K562 (cell line): ENCODE data around the gene NYAP1. TPM values are rescaled to one million over a fixed set of nuclear protein-coding genes. Genes with fewer than 3 reads are reported as not detected.

Experiments used
- BCL6 ChIP-seq: fragments of 250-450 bp; sonication (Bioruptor Pico); IDR thresholded peaks from 2 replicates; pipeline ENCODE4 v1.4.0; 2020
- CHD4 ChIP-seq: fragments of 200-600 bp; sonication (generic); IDR thresholded peaks from 3 replicates; pipeline ENCODE4 v1.6.1; 2012; ENCODE audit warnings: low read depth, mild to moderate bottlenecking, mixed read lengths, low read length, inconsistent platforms; ENCODE audit not compliant: insufficient read depth, insufficient replicate concordance, poor library complexity, severe bottlenecking
- CREB1 ChIP-seq, 2 experiments: sonication (generic) in 1 of 2; formaldehyde crosslinking in 1 of 2; IDR thresholded peaks; 2 replicates each; pipeline versions ENCODE4 v1.6.1 to v1.8.0; 2012 to 2022; ENCODE audit warnings: inconsistent platforms in 1 of 2, mild to moderate bottlenecking in 1 of 2, missing genetic modification reagents in 1 of 2, moderate library complexity in 1 of 2
- CREB3L1 ChIP-seq: fragments of 450-650 bp; IDR thresholded peaks from 2 replicates; pipeline ENCODE4 v1.6.1; 2014; ENCODE audit warnings: low read depth, mild to moderate bottlenecking, moderate library complexity, borderline replicate concordance
- CTBP1 ChIP-seq: fragments of 450-650 bp; IDR thresholded peaks from 2 replicates; pipeline ENCODE4 v1.6.1; 2016; ENCODE audit warnings: borderline replicate concordance
- HOXB6 ChIP-seq: fragments of 250-450 bp; sonication (Bioruptor Pico); IDR thresholded peaks from 2 replicates; pipeline ENCODE4 v1.5.1; 2022; ENCODE audit warnings: mild to moderate bottlenecking, borderline replicate concordance
- ILK ChIP-seq: fragments of 450-650 bp; IDR thresholded peaks from 2 replicates; pipeline ENCODE4 v1.6.1; 2016; ENCODE audit warnings: missing genetic modification characterization, low read depth, mild to moderate bottlenecking, missing compliant biosample characterization, moderate library complexity, borderline replicate concordance
- MAFG ChIP-seq: fragments of 450-650 bp; conservative IDR thresholded peaks from 2 replicates; pipeline ENCODE4 v1.6.1; 2016; ENCODE audit warnings: missing genetic modification characterization, missing compliant biosample characterization
- NCOA1 ChIP-seq: fragments of 450-650 bp; IDR thresholded peaks from 2 replicates; pipeline ENCODE4 v1.6.1; 2016; ENCODE audit warnings: low read depth
- NFIX ChIP-seq: fragments of 250-450 bp; sonication (Bioruptor Pico); IDR thresholded peaks from 2 replicates; pipeline ENCODE4 v1.4.0; 2020; ENCODE audit warnings: low read depth, mild to moderate bottlenecking, moderate library complexity
- NFRKB ChIP-seq: fragments of 450-650 bp; IDR thresholded peaks from 2 replicates; pipeline ENCODE4 v1.6.1; 2016; ENCODE audit warnings: low read depth
- SRSF1 ChIP-seq: fragments of 200-400 bp; formaldehyde crosslinking; IDR thresholded peaks from 2 replicates; pipeline ENCODE4 v1.6.1; 2017; ENCODE audit warnings: mild to moderate bottlenecking, low read depth, low read length, moderate library complexity
- STAT5A ChIP-seq: IDR thresholded peaks from 2 replicates; pipeline ENCODE4 v1.6.1; 2012; ENCODE audit warnings: low read length, inconsistent platforms, borderline replicate concordance
- TOE1 ChIP-seq, 2 experiments: fragments of 450-650 bp in 1 of 2; sonication (generic) in 1 of 2; formaldehyde crosslinking in 1 of 2; IDR thresholded peaks; 2 replicates each; pipeline versions ENCODE4 v1.7.1 to v1.8.0; 2016 to 2022; ENCODE audit warnings: borderline replicate concordance in 2 of 2, mild to moderate bottlenecking in 2 of 2, antibody characterized with exemption in 1 of 2, inconsistent platforms in 1 of 2, low read depth in 1 of 2, missing genetic modification reagents in 1 of 2, moderate library complexity in 1 of 2
- ZEB2 ChIP-seq: fragments of 450-650 bp; IDR thresholded peaks from 2 replicates; pipeline ENCODE4 v1.6.1; 2016
- ZNF134 ChIP-seq: fragments of 250-450 bp; sonication (Bioruptor Pico); conservative IDR thresholded peaks from 2 replicates; pipeline ENCODE4 v1.4.0; 2020
- ZNF282 ChIP-seq: sonication (generic); formaldehyde crosslinking; IDR thresholded peaks from 2 replicates; pipeline ENCODE4 v1.8.1; 2023; ENCODE audit warnings: missing genetic modification reagents
- ZNF311 ChIP-seq: fragments of 250-450 bp; sonication (Bioruptor Pico); IDR thresholded peaks from 2 replicates; pipeline ENCODE4 v1.4.0; 2020; ENCODE audit warnings: mild to moderate bottlenecking, moderate library complexity
- ZNF408 ChIP-seq: fragments of 250-450 bp; sonication (Bioruptor Pico); IDR thresholded peaks from 2 replicates; pipeline ENCODE4 v1.4.0; 2020; ENCODE audit warnings: low read depth, mild to moderate bottlenecking, moderate library complexity
- ZNF444 ChIP-seq: fragments of 250-450 bp; sonication (Bioruptor Pico); IDR thresholded peaks from 2 replicates; pipeline ENCODE4 v1.4.0; 2020; ENCODE audit warnings: mild to moderate bottlenecking, moderate library complexity
- ZNF644 ChIP-seq: fragments of 200-800 bp; sonication (Bioruptor generic); IDR thresholded peaks from 2 replicates; pipeline ENCODE4 v1.6.1; 2016; ENCODE audit warnings: low read depth, missing genetic modification characterization, missing compliant biosample characterization
- ZNF707 ChIP-seq: fragments of 250-450 bp; sonication (Bioruptor Pico); conservative IDR thresholded peaks from 2 replicates; pipeline ENCODE4 v1.8.0; 2022; ENCODE audit warnings: inconsistent platforms, mild to moderate bottlenecking, moderate library complexity
- ZNF780A ChIP-seq: fragments of 250-450 bp; sonication (Bioruptor Pico); IDR thresholded peaks from 2 replicates; pipeline ENCODE4 v1.5.0; 2021; ENCODE audit warnings: mild to moderate bottlenecking
- ZZZ3 ChIP-seq: fragments of 450-650 bp; IDR thresholded peaks from 2 replicates; pipeline ENCODE4 v1.6.1; 2016; ENCODE audit warnings: antibody characterized with exemption, mild to moderate bottlenecking, moderate library complexity
- polyA plus RNA-seq, 8 experiments: library from polyadenylated mRNA; depleted of rRNA in 4 of 8; stranded (reverse) in 5 of 8; unstranded in 3 of 8; fragments of >200 nt; fragmentation: Nextera tagmentation in 2 of 8; fragmentation: Illumina TruSeq in 1 of 8; extraction: Ambion mirVana in 2 of 8; extraction: Trizol in 1 of 8; gene quantifications; 2 replicates each; pipeline versions ENCODE4 v1.2.1 to v1.2.3, GENCODE V29; 2011 to 2014; ENCODE audit warnings: inconsistent platforms in 1 of 8, missing spikeins in 1 of 8
- total RNA-seq, 7 experiments: library from RNA; depleted of rRNA in 6 of 7; stranded (reverse); fragments of >200 nt in 6 of 7; fragmentation: Illumina TruSeq in 2 of 7; extraction: Trizol in 2 of 7; gene quantifications; 2 replicates each; pipeline versions ENCODE4 v1.2.1 to v1.2.3, GENCODE V29; 2011 to 2021; ENCODE audit warnings: low replicate concordance in 1 of 7
- TF ChIP-seq, protein P1 (sequence below): sonication (generic); formaldehyde crosslinking; IDR thresholded peaks from 2 replicates; pipeline ENCODE4 v1.8.1; 2023; ENCODE audit warnings: mild to moderate bottlenecking, missing genetic modification reagents
- TF ChIP-seq, protein P2 (sequence below): fragments of 450-650 bp; IDR thresholded peaks from 2 replicates; pipeline ENCODE4 v1.6.1; 2016; ENCODE audit warnings: mild to moderate bottlenecking

The NYAP1 gene
- total and polyA plus RNA-seq, 9 of the 15 experiments (the other 6 are each of a cell fraction or from before 2014, with no cell fraction given): 0.11 to 0.88 (median 0.22) TPM; not detected in 2

- TF ChIP-seq HOXB6 (CRISPR knock-in tag) (no peak), CREB1 (IDR thresholded peaks at IDR 0.05) (no peak), CREB1 (CRISPR knock-in tag; IDR thresholded peaks at IDR 0.05) (no peak), ZNF444 (no peak), ZNF644 (no peak), NFIX (CRISPR knock-in tag) (no peak), CREB3L1 (no peak), CTBP1 (no peak), NCOA1 (no peak), CHD4 (no peak), NFRKB (no peak), ILK (tag) (no peak), ZNF408 (CRISPR knock-in tag) (no peak), ZNF780A (CRISPR knock-in tag) (no peak), ZNF311 (CRISPR knock-in tag) (no peak), ZNF282 (CRISPR knock-in tag) (no peak), ZEB2 (0 out of 2 replicates have a peak, but pooled peaks have one; percentile 29), BCL6 (CRISPR knock-in tag) (no peak), MAFG (tag) (no peak), STAT5A (no peak), TOE1 (IDR thresholded peaks at IDR 0.05; ENCODE audit: borderline replicate concordance) (no peak), TOE1 (CRISPR knock-in tag; IDR thresholded peaks at IDR 0.05; ENCODE audit: borderline replicate concordance, low read depth) (no peak), ZNF134 (CRISPR knock-in tag) (no peak), ZZZ3 (no peak), SRSF1 (no peak), ZNF707 (CRISPR knock-in tag) (no peak)
- TF ChIP-seq, protein P1, sequence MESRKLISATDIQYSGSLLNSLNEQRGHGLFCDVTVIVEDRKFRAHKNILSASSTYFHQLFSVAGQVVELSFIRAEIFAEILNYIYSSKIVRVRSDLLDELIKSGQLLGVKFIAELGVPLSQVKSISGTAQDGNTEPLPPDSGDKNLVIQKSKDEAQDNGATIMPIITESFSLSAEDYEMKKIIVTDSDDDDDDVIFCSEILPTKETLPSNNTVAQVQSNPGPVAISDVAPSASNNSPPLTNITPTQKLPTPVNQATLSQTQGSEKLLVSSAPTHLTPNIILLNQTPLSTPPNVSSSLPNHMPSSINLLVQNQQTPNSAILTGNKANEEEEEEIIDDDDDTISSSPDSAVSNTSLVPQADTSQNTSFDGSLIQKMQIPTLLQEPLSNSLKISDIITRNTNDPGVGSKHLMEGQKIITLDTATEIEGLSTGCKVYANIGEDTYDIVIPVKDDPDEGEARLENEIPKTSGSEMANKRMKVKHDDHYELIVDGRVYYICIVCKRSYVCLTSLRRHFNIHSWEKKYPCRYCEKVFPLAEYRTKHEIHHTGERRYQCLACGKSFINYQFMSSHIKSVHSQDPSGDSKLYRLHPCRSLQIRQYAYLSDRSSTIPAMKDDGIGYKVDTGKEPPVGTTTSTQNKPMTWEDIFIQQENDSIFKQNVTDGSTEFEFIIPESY (CRISPR knock-in tag): no peak
- TF ChIP-seq, protein P2, sequence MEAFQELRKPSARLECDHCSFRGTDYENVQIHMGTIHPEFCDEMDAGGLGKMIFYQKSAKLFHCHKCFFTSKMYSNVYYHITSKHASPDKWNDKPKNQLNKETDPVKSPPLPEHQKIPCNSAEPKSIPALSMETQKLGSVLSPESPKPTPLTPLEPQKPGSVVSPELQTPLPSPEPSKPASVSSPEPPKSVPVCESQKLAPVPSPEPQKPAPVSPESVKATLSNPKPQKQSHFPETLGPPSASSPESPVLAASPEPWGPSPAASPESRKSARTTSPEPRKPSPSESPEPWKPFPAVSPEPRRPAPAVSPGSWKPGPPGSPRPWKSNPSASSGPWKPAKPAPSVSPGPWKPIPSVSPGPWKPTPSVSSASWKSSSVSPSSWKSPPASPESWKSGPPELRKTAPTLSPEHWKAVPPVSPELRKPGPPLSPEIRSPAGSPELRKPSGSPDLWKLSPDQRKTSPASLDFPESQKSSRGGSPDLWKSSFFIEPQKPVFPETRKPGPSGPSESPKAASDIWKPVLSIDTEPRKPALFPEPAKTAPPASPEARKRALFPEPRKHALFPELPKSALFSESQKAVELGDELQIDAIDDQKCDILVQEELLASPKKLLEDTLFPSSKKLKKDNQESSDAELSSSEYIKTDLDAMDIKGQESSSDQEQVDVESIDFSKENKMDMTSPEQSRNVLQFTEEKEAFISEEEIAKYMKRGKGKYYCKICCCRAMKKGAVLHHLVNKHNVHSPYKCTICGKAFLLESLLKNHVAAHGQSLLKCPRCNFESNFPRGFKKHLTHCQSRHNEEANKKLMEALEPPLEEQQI: no peak
Measured at GRCh38 chr7:100538348-100538653, 54.6 kb downstream of the NYAP1 start (continued).
